Lower lobe of right lung (tissue), 2 donors: Measurements from ENCODE around the gene GRIA4. TPM values are rescaled to one million over a fixed set of nuclear protein-coding genes. Genes with fewer than 3 reads are reported as not detected.
"Not testable (repeated sequence)": the region's sequence is repeated elsewhere in the genome, so short reads cannot be mapped to it uniquely, and the experiment has no call there.

Experiments used
- ATAC-seq, 2 donors: fragments of 200-7000 bp; cut with Tn5 transposase; one replicate each; pipeline ENCODE4 v1.9.1; 2020 to 2022; ENCODE audit warnings: mild to moderate bottlenecking in 2 of 2, moderate library complexity in 2 of 2
- DNase-seq: peaks from one replicate; pipeline ENCODE4 v3.0.0-alpha.2; 2020
- H3K27ac ChIP-seq: fragments of 200-600 bp; one replicate; pipeline ENCODE4 v1.8.0; 2022
- H3K27me3 ChIP-seq: fragments of 200-600 bp; one replicate; pipeline ENCODE4 v1.8.0; 2022; ENCODE audit warnings: low read depth
- H3K36me3 ChIP-seq: fragments of 200-600 bp; one replicate; pipeline ENCODE4 v1.8.0; 2022; ENCODE audit warnings: mild to moderate bottlenecking
- H3K4me1 ChIP-seq: fragments of 200-600 bp; one replicate; pipeline ENCODE4 v1.8.0; 2022
- H3K4me3 ChIP-seq: fragments of 200-600 bp; one replicate; pipeline ENCODE4 v1.8.0; 2022; ENCODE audit warnings: mild to moderate bottlenecking
- H3K9me3 ChIP-seq: fragments of 200-600 bp; one replicate; pipeline ENCODE4 v1.8.0; 2022
- intact Hi-C: fragments of 100-400 bp; cut with DNase I; formaldehyde crosslinking; loops from one replicate; pipeline ENCODE4 v1.11.0; 2022
- total RNA-seq: library from RNA; stranded (reverse); fragmentation: NEBNext Ultra II Directional; extraction: Animal tissue kit (Norgen Biotek cat#: 25700); gene quantifications from one replicate; pipeline ENCODE4 v1.2.1, GENCODE V29; 2021
- TF ChIP-seq, protein P1 (sequence below): fragments of 200-600 bp; IDR thresholded peaks from one replicate; pipeline ENCODE4 v1.8.0; 2022; ENCODE audit warnings: antibody characterized with exemption, mild to moderate bottlenecking
- donor health status: DM: no; HTN: yes; CAD: no; lungs with severe emphysema.

GRIA4 gene
- total RNA-seq, 1 donor from 2014 or later = not detected

DNA sequence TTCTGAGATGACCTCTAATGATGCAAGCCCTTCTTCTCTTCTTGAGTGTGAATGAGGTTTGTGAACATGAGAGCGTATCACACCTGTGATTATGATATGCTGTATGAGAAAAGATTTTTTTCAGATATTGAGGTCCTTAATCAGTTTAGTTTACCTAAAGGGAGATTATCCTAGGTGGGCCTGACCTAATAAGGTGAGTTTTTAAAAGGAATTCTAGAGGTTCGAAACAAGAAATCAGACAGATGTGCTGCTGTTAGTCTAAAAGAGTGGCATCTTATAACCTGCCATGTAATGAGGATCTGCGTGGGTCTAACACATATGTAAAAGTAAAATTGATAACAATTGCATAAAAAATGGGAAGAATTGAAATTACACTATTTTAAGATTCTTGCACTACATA, 378.3 kb downstream of the GRIA4 start:
- no peak for DNase-seq
- H3K4me3 ChIP-seq = no peak overlapping the region
- ATAC-seq = no peak

GRCh38 chr11:105989124-105989523, 379.3 kb downstream of the GRIA4 start:
- no peaks in the 10 kb centered on the region for H3K27me3 ChIP-seq
- no peaks in the 10 kb centered on the region for H3K4me1 ChIP-seq
- no peaks in the 10 kb centered on the region for H3K9me3 ChIP-seq
- intact Hi-C loops = no loop called here
- no peak overlapping the region for H3K4me3 ChIP-seq
- DNase-seq (no peak), ATAC-seq (no peak)
- no peak overlapping the region for H3K27ac ChIP-seq
- no peaks in the 10 kb centered on the region for H3K36me3 ChIP-seq
- TF ChIP-seq, protein P1, sequence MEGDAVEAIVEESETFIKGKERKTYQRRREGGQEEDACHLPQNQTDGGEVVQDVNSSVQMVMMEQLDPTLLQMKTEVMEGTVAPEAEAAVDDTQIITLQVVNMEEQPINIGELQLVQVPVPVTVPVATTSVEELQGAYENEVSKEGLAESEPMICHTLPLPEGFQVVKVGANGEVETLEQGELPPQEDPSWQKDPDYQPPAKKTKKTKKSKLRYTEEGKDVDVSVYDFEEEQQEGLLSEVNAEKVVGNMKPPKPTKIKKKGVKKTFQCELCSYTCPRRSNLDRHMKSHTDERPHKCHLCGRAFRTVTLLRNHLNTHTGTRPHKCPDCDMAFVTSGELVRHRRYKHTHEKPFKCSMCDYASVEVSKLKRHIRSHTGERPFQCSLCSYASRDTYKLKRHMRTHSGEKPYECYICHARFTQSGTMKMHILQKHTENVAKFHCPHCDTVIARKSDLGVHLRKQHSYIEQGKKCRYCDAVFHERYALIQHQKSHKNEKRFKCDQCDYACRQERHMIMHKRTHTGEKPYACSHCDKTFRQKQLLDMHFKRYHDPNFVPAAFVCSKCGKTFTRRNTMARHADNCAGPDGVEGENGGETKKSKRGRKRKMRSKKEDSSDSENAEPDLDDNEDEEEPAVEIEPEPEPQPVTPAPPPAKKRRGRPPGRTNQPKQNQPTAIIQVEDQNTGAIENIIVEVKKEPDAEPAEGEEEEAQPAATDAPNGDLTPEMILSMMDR = no peak

More for the DNA sequence above, 378.3 kb downstream of the GRIA4 start:
- intact Hi-C loops = no loop called here
- Histone ChIP-seq H3K27ac (no peak overlapping the region), H3K27me3 (no peaks in the 10 kb centered on the region), H3K9me3 (no peaks in the 10 kb centered on the region), H3K4me1 (no peaks in the 10 kb centered on the region), H3K36me3 (no peaks in the 10 kb centered on the region)
- TF ChIP-seq, protein P1 = no peak

GRCh38 chr11:105991888-105992287, 382.0 kb downstream of the GRIA4 start:
- Histone ChIP-seq H3K9me3 (no peaks in the 10 kb centered on the region), H3K4me1 (no peaks in the 10 kb centered on the region), H3K27ac (no peak overlapping the region), H3K27me3 (no peaks in the 10 kb centered on the region), H3K36me3 (peaks cover 13% of the 10 kb centered on the region), H3K4me3 (no peak overlapping the region)
- intact Hi-C loops = no loop called here
- ATAC-seq (no peak), DNase-seq (no peak)
- TF ChIP-seq, protein P1 = no peak

DNA sequence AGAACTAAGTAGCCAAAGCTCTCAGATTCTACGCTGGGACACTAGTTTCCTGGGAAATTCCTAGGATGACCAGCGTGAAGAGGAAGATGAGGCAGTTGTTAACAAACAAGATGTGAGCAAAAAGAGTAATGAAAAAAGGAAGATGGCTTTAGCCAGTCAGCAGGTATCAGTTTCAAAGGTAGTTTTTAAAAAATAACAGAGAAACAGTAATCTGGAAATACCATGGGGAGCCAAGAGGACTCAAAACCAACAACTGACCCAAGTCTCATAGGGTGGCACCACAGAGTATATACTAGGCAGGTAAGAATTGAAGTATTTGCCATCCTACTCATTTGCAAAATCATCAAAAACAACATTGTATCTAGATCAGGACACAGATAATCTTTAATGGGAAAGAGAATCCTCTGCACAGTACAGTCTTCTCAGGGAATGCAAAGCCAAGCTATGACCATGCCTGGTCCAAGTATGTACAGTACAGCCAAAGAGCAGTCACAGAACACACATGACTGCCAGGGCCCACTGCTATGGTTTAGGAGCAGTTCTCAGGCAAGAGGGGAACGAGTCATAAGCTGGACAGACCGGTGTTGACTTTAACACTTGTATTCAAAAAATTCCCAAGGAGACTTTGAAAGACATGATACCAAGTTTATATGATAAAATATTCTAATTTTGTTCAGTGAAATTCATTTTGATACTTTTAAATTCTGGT, 391.6 kb downstream of the GRIA4 start:
- intact Hi-C loops = no loop called here
- DNase-seq (no peak), ATAC-seq (no peak)
- TF ChIP-seq, protein P1 = no peak
- no peak overlapping the region for H3K27ac ChIP-seq
- peaks cover 3% of the 10 kb centered on the region for H3K9me3 ChIP-seq
- no peaks in the 10 kb centered on the region for H3K4me1 ChIP-seq
- H3K4me3 ChIP-seq = no peak overlapping the region
- H3K36me3 ChIP-seq = peaks cover 4% of the 10 kb centered on the region
- no peaks in the 10 kb centered on the region for H3K27me3 ChIP-seq

GRCh38 chr11:106003094-106003493, 393.2 kb downstream of the GRIA4 start:
- ATAC-seq, H3K4me3 ChIP-seq, H3K4me1 ChIP-seq, DNase-seq, H3K36me3 ChIP-seq, intact Hi-C loops, H3K27ac ChIP-seq, H3K9me3 ChIP-seq, H3K27me3 ChIP-seq: not testable (repeated sequence)

DNA sequence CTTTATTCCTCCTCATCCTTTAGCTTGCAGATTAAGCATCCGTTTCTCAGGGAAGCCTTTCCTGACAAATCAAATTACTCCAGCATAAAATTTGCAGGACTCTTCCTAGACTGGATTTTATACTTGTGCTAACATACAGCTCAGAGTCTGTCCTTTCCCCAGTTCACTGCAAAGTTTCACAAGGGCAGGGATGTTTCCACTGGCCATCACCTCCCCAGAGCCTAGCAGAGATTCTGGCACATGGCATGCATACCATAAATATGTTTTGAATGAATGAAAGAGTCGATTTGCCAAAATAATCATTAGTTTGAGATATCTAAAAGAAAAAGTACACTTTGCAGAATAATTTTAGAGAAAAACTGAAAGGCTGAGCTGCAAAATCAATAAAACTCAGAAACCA, 401.6 kb downstream of the GRIA4 start:
- intact Hi-C loops = no loop called here
- no peaks in the 10 kb centered on the region for H3K9me3 ChIP-seq
- no peak for ATAC-seq
- peaks cover 5% of the 10 kb centered on the region for H3K4me1 ChIP-seq
- no peak overlapping the region for H3K27ac ChIP-seq
- TF ChIP-seq, protein P1 = no peak
- H3K4me3 ChIP-seq = no peak overlapping the region
- peaks cover 29% of the 10 kb centered on the region for H3K36me3 ChIP-seq
- no peak for DNase-seq
- H3K27me3 ChIP-seq = no peaks in the 10 kb centered on the region
